GM21381 (cell line): ENCODE data around the gene SF3A2.
"Not testable (repeated sequence)": the region's sequence is repeated elsewhere in the genome, so short reads cannot be mapped to it uniquely, and the experiment has no call there.

Experiments used
- ATAC-seq: cut with Tn5 transposase; IDR thresholded peaks from one replicate; pipeline ENCODE4 v1.9.1; 2021; ENCODE audit warnings: mild to moderate bottlenecking, moderate library complexity; ENCODE audit not compliant: unreplicated experiment

Gene SF3A2

GRCh38 chr19:2236314-2237050 lies at the start of gene SF3A2, which contains the start of gene PLEKHJ1:
Gene SF3A2 (plus strand): TSS chr19:2236824. CDS start chr19:2243419, 6,595 bp downstream.
Gene PLEKHJ1 (minus strand): TSS chr19:2236329. CDS start chr19:2236248, 81 bp downstream.
- peak; percentile 64 for ATAC-seq

GRCh38 chr19:2187159-2187558 lies 49.5 kb upstream of the SF3A2 start:
- ATAC-seq = no peak

- ATAC-seq = no peak
These were observed 47.8 kb upstream of the SF3A2 start for GRCh38 chr19:2188708-2189385.

- no peak for ATAC-seq
These were observed 46.7 kb upstream of the SF3A2 start for GRCh38 chr19:2189880-2190279.

GRCh38 chr19:2190848-2191455 lies 45.7 kb upstream of the SF3A2 start:
- no peak for ATAC-seq

- no peak for ATAC-seq
These were observed 44.9 kb upstream of the SF3A2 start for GRCh38 chr19:2191456-2192310.

- no peak for ATAC-seq
These were observed 43.8 kb upstream of the SF3A2 start for GRCh38 chr19:2192862-2193261.

- no peak for ATAC-seq
These were observed 42.8 kb upstream of the SF3A2 start for GRCh38 chr19:2193807-2194206.

GRCh38 chr19:2194513-2195078 lies 42.0 kb upstream of the SF3A2 start:
- ATAC-seq = no peak

GRCh38 chr19:2195361-2195760 lies 41.3 kb upstream of the SF3A2 start:
- no peak for ATAC-seq

- no peak for ATAC-seq
These were observed 40.7 kb upstream of the SF3A2 start for GRCh38 chr19:2195914-2196313.

GRCh38 chr19:2197270-2197669 lies 39.4 kb upstream of the SF3A2 start:
- no peak for ATAC-seq

GRCh38 chr19:2198317-2198716 lies 38.3 kb upstream of the SF3A2 start:
- ATAC-seq = no peak

GRCh38 chr19:2199215-2199614 lies 37.4 kb upstream of the SF3A2 start:
- ATAC-seq = no peak

- no peak for ATAC-seq
These were observed 36.6 kb upstream of the SF3A2 start for GRCh38 chr19:2199861-2200623.

GRCh38 chr19:2200624-2201294 lies 35.9 kb upstream of the SF3A2 start:
- ATAC-seq = not testable (repeated sequence)

- no peak for ATAC-seq
These were observed 35.0 kb upstream of the SF3A2 start for GRCh38 chr19:2201473-2202148.

GRCh38 chr19:2202366-2202765 lies 34.3 kb upstream of the SF3A2 start:
- ATAC-seq = no peak

GRCh38 chr19:2207008-2207407 lies 29.6 kb upstream of the SF3A2 start:
- no peak for ATAC-seq
